GM18511 (cell line): ENCODE results near the gene PLEK2.
"Not testable (repeated sequence)": the region's sequence is repeated elsewhere in the genome, so short reads cannot be mapped to it uniquely, and the experiment has no call there.

Source experiments
- ATAC-seq: cut with Tn5 transposase; IDR thresholded peaks from one replicate; pipeline ENCODE4 v1.9.1; 2021; ENCODE audit warnings: mild to moderate bottlenecking, moderate library complexity; ENCODE audit not compliant: unreplicated experiment

The PLEK2 gene

GRCh38 chr14:67411820-67412421 lies at the start of gene PLEK2:
Gene PLEK2 (minus strand): TSS chr14:67412165. CDS start chr14:67412059, 106 bp downstream.
- no peak for ATAC-seq

- no peak for ATAC-seq
Measured at GRCh38 chr14:67461341-67461985, 49.5 kb upstream of the PLEK2 start.

GRCh38 chr14:67459336-67459735 lies 47.4 kb upstream of the PLEK2 start:
- ATAC-seq: no peak

GRCh38 chr14:67457782-67458181 lies 45.8 kb upstream of the PLEK2 start:
- ATAC-seq: no peak

GRCh38 chr14:67456732-67457131 lies 44.8 kb upstream of the PLEK2 start:
- ATAC-seq: no peak

- ATAC-seq: no peak
Measured at GRCh38 chr14:67453575-67454300, 41.8 kb upstream of the PLEK2 start.

- ATAC-seq: not testable (repeated sequence)
Measured at GRCh38 chr14:67451667-67452066, 39.7 kb upstream of the PLEK2 start.

GRCh38 chr14:67449096-67449495 lies 37.1 kb upstream of the PLEK2 start:
- ATAC-seq: no peak

GRCh38 chr14:67447033-67447381 lies 35.0 kb upstream of the PLEK2 start:
- no peak for ATAC-seq

- ATAC-seq: no peak
Measured at GRCh38 chr14:67446371-67447032, 34.5 kb upstream of the PLEK2 start.

GRCh38 chr14:67444395-67444794 lies 32.4 kb upstream of the PLEK2 start:
- ATAC-seq: no peak

GRCh38 chr14:67442139-67442906 lies 30.4 kb upstream of the PLEK2 start:
- no peak for ATAC-seq

GRCh38 chr14:67441672-67442071 lies 29.7 kb upstream of the PLEK2 start:
- ATAC-seq: no peak

- ATAC-seq: no peak
Measured at GRCh38 chr14:67441256-67441655, 29.3 kb upstream of the PLEK2 start.

GRCh38 chr14:67440513-67440912 lies 28.5 kb upstream of the PLEK2 start:
- no peak for ATAC-seq

- no peak for ATAC-seq
Measured at GRCh38 chr14:67438969-67439368, 27.0 kb upstream of the PLEK2 start.

GRCh38 chr14:67436006-67436866 lies 24.3 kb upstream of the PLEK2 start:
- no peak for ATAC-seq

- ATAC-seq: no peak
Measured at GRCh38 chr14:67435603-67436002, 23.6 kb upstream of the PLEK2 start.

- ATAC-seq: no peak
Measured at GRCh38 chr14:67432050-67432564, 20.1 kb upstream of the PLEK2 start.
